Ammon's horn (tissue), 1 donor: ENCODE measurements around the gene GPX1.
"Not testable (repeated sequence)": the region's sequence is repeated elsewhere in the genome, so short reads cannot be mapped to it uniquely, and the experiment has no call there.

Source experiments
- DNase-seq: peaks from one replicate; pipeline ENCODE4 v3.0.0-alpha.2; 2016; ENCODE audit warnings: low spot score

The GPX1 gene

GRCh38 chr3:49357443-49358216 is 523 bp downstream of the GPX1 start:
- DNase-seq = not testable (repeated sequence)

- DNase-seq = not testable (repeated sequence)
Observed at GRCh38 chr3:49357095-49357442, 1.1 kb downstream of the GPX1 start.

GRCh38 chr3:49352890-49353421 is 5.2 kb downstream of the GPX1 start:
- no peak for DNase-seq

GRCh38 chr3:49352281-49352680 is 5.9 kb downstream of the GPX1 start:
- DNase-seq = no peak

GRCh38 chr3:49351521-49352011 is 6.6 kb downstream of the GPX1 start:
- no peak for DNase-seq

- DNase-seq = no peak
Observed at GRCh38 chr3:49349348-49350114, 8.6 kb downstream of the GPX1 start.

- DNase-seq = not testable (repeated sequence)
Observed at GRCh38 chr3:49348361-49348760, 9.8 kb downstream of the GPX1 start.

GRCh38 chr3:49346797-49347251 is 11.3 kb downstream of the GPX1 start:
- no peak for DNase-seq

GRCh38 chr3:49343163-49343562 is 15.0 kb downstream of the GPX1 start:
- peak; percentile 28 for DNase-seq

GRCh38 chr3:49341996-49342395 is 16.2 kb downstream of the GPX1 start:
- DNase-seq = no peak

- DNase-seq = peak; percentile 87
Observed at GRCh38 chr3:49339941-49340800, 18.0 kb downstream of the GPX1 start, which contains the start of gene USP4. Gene USP4, minus strand, starts transcription at chr3:49340053. Its CDS starts 29 bp downstream, at chr3:49340024.

- DNase-seq = no peak
Observed at GRCh38 chr3:49339581-49339940, 18.6 kb downstream of the GPX1 start.

GRCh38 chr3:49333916-49334633 is 24.1 kb downstream of the GPX1 start:
- peak; percentile 40 for DNase-seq

GRCh38 chr3:49333091-49333490 is 25.1 kb downstream of the GPX1 start:
- peak; percentile 69 for DNase-seq

- no peak for DNase-seq
Observed at GRCh38 chr3:49329186-49329585, 29.0 kb downstream of the GPX1 start.

- DNase-seq = not testable (repeated sequence)
Observed at GRCh38 chr3:49328350-49328749, 29.8 kb downstream of the GPX1 start.

GRCh38 chr3:49327485-49327884 is 30.7 kb downstream of the GPX1 start:
- DNase-seq = no peak

- no peak for DNase-seq
Observed at GRCh38 chr3:49324768-49325167, 33.4 kb downstream of the GPX1 start.

GRCh38 chr3:49316696-49317457 is 41.3 kb downstream of the GPX1 start:
- peak; percentile 38 for DNase-seq
